Neural progenitor cell (in vitro differentiated cells): ENCODE data around the gene RAB11B. TPM values are rescaled to one million over a fixed set of nuclear protein-coding genes. Genes with fewer than 3 reads are reported as not detected.

Source experiments
- DNase-seq: peaks from one replicate; pipeline ENCODE4 v3.0.0-alpha.2; 2016; ENCODE audit warnings: low spot score
- H2AFZ ChIP-seq: fragments of 200-600 bp; sonication (generic); replicated peaks from 2 replicates; pipeline ENCODE4 v1.6.1; 2016; ENCODE audit warnings: antibody characterized with exemption
- H3F3A ChIP-seq: fragments of 200-600 bp; sonication (generic); 2 replicates; pipeline ENCODE4 v1.6.1; 2016; ENCODE audit warnings: antibody characterized with exemption, low read depth
- H3K27ac ChIP-seq: fragments of 200-600 bp; sonication (generic); 2 replicates; pipeline ENCODE4 v1.5.1; 2016; ENCODE audit warnings: mild to moderate bottlenecking
- H3K27me3 ChIP-seq: fragments of 200-600 bp; sonication (generic); 2 replicates; pipeline ENCODE4 v1.6.1; 2016; ENCODE audit warnings: mild to moderate bottlenecking, moderate library complexity
- H3K36me3 ChIP-seq: fragments of 200-600 bp; sonication (generic); 2 replicates; pipeline ENCODE4 v1.5.1; 2016
- H3K4me1 ChIP-seq: fragments of 200-600 bp; sonication (generic); 2 replicates; pipeline ENCODE4 v1.6.1; 2016; ENCODE audit warnings: mixed run types
- H3K4me2 ChIP-seq: fragments of 200-600 bp; sonication (generic); 2 replicates; pipeline ENCODE4 v1.6.1; 2016
- H3K4me3 ChIP-seq: fragments of 200-600 bp; sonication (generic); 2 replicates; pipeline ENCODE4 v1.5.1; 2016
- H3K79me2 ChIP-seq: fragments of 200-600 bp; sonication (generic); 2 replicates; pipeline ENCODE4 v1.6.1; 2016; ENCODE audit warnings: low read depth
- H3K9ac ChIP-seq: fragments of 200-600 bp; sonication (generic); 2 replicates; pipeline ENCODE4 v1.6.1; 2016
- H3K9me3 ChIP-seq: fragments of 200-600 bp; sonication (generic); 2 replicates; pipeline ENCODE4 v1.5.1; 2016; ENCODE audit warnings: low read depth
- H4K20me1 ChIP-seq: fragments of 200-600 bp; sonication (generic); 2 replicates; pipeline ENCODE4 v1.6.1; 2016; ENCODE audit warnings: low read depth
- H3K27ac Mint-ChIP-seq: 3 replicates; pipeline ENCODE4 v1.8.0; 2021; ENCODE audit warnings: mixed read lengths
- H3K27me3 Mint-ChIP-seq: 2 replicates; pipeline ENCODE4 v1.8.0; 2022; ENCODE audit warnings: low read depth, mild to moderate bottlenecking, inconsistent platforms, moderate library complexity, mixed read lengths; ENCODE audit not compliant: insufficient read depth
- H3K36me3 Mint-ChIP-seq: 3 replicates; pipeline ENCODE4 v1.8.0; 2021; ENCODE audit warnings: mixed read lengths
- H3K4me1 Mint-ChIP-seq: 3 replicates; pipeline ENCODE4 v1.8.0; 2021; ENCODE audit warnings: mixed read lengths
- H3K4me3 Mint-ChIP-seq: 3 replicates; pipeline ENCODE4 v1.8.0; 2021; ENCODE audit warnings: mild to moderate bottlenecking, moderate library complexity, mixed read lengths
- H3K9me3 Mint-ChIP-seq: 3 replicates; pipeline ENCODE4 v1.8.0; 2020; ENCODE audit warnings: mixed read lengths
- EZH2 ChIP-seq: fragments of 200-600 bp; sonication (generic); IDR thresholded peaks from 2 replicates; pipeline ENCODE4 v1.6.1; 2017; ENCODE audit warnings: antibody characterized with exemption, mild to moderate bottlenecking, moderate library complexity
- EZH2phosphoT487 ChIP-seq: fragments of 200-600 bp; sonication (generic); IDR thresholded peaks from 2 replicates; pipeline ENCODE4 v1.6.1; 2017; ENCODE audit warnings: antibody characterized with exemption
- total RNA-seq: library from RNA; depleted of rRNA; stranded (reverse); fragments of >200 nt; gene quantifications from 2 replicates; pipeline ENCODE4 v1.2.3, GENCODE V29; 2015; ENCODE audit warnings: low replicate concordance
- TF ChIP-seq, protein P1 (sequence below): fragments of 200-600 bp; sonication (generic); IDR thresholded peaks from 2 replicates; pipeline ENCODE4 v1.5.1; 2017; ENCODE audit warnings: antibody characterized with exemption, mild to moderate bottlenecking

The RAB11B gene
- total RNA-seq, 1 donor from 2014 or later, result 17.1 TPM

DNA sequence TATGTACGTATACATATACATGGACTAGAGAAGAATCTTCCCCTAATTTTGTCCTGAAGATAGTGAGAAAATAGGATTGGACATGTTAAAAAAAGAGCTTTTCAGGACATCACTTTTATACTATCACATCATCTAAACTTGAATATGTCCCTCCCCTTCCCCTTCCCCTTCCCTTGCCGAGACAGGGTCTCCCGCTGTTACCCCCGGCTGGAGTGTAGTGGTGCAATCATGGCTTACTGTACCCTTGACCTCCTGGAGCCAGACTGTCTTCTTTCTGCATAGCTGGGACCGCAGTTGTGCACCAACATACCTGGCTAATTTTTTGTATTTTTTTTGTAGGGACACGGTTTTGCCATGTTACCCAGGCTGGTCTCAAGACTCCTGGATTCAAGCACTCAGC, 61.2 kb downstream of the RAB11B start:
- H3F3A ChIP-seq, result peaks cover 64% of the 10 kb centered on the region
- Mint-ChIP-seq H3K4me3 (no peak overlapping the region), H3K4me1 (peaks cover 45% of the 10 kb centered on the region), H3K36me3 (peaks cover 34% of the 10 kb centered on the region), H3K9me3 (no peaks in the 10 kb centered on the region), H3K27me3 (peaks cover 2% of the 10 kb centered on the region), H3K27ac (no peak overlapping the region)
- H3K79me2 ChIP-seq, result peaks cover 99% of the 10 kb centered on the region
- no peak overlapping the region for H3K4me3 ChIP-seq
- H3K9me3 ChIP-seq, result no peaks in the 10 kb centered on the region
- peaks cover 99% of the 10 kb centered on the region for H4K20me1 ChIP-seq
- H3K4me2 ChIP-seq, result peak overlapping the region; percentile 52
- no peak for DNase-seq
- peaks cover 8% of the 10 kb centered on the region for H3K36me3 ChIP-seq
- TF ChIP-seq, protein P1, sequence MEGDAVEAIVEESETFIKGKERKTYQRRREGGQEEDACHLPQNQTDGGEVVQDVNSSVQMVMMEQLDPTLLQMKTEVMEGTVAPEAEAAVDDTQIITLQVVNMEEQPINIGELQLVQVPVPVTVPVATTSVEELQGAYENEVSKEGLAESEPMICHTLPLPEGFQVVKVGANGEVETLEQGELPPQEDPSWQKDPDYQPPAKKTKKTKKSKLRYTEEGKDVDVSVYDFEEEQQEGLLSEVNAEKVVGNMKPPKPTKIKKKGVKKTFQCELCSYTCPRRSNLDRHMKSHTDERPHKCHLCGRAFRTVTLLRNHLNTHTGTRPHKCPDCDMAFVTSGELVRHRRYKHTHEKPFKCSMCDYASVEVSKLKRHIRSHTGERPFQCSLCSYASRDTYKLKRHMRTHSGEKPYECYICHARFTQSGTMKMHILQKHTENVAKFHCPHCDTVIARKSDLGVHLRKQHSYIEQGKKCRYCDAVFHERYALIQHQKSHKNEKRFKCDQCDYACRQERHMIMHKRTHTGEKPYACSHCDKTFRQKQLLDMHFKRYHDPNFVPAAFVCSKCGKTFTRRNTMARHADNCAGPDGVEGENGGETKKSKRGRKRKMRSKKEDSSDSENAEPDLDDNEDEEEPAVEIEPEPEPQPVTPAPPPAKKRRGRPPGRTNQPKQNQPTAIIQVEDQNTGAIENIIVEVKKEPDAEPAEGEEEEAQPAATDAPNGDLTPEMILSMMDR, result no peak
- no peak for TF ChIP-seq EZH2phosphoT487
- TF ChIP-seq EZH2, result no peak
- H3K27me3 ChIP-seq, result no peaks in the 10 kb centered on the region
- H3K4me1 ChIP-seq, result peaks cover 50% of the 10 kb centered on the region
- no peak overlapping the region for H2AFZ ChIP-seq
- peak overlapping the region; percentile 60 for H3K27ac ChIP-seq
- no peak overlapping the region for H3K9ac ChIP-seq

DNA sequence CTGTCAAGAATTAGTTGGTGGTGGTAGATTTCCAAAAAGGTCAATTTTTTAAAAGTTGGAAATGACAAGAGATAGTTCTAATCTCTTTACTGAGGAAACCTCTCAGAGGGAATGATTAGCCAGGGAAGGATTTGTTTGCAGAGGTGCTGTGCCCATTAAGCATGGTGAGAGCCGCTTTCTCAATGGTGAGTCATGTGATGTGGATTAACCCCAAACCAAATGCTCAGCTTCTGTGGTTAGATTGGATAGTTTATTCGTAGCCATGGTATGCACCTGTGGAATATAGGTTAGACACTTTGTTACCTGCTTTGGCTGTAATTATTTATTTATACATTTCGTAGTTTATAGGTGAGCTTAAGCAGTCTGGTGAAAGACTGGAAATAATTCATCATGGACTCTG, 61.7 kb downstream of the RAB11B start:
- peak overlapping the region; percentile 52 for H3K4me2 ChIP-seq
- H4K20me1 ChIP-seq, result peaks cover 99% of the 10 kb centered on the region
- H3K4me1 Mint-ChIP-seq, result peaks cover 43% of the 10 kb centered on the region
- no peaks in the 10 kb centered on the region for H3K27me3 ChIP-seq
- peaks cover 2% of the 10 kb centered on the region for H3K27me3 Mint-ChIP-seq
- no peak overlapping the region for H3K4me3 Mint-ChIP-seq
- H3K79me2 ChIP-seq, result peaks cover 99% of the 10 kb centered on the region
- DNase-seq, result peak; percentile 40
- peak overlapping the region; percentile 60 for H3K27ac ChIP-seq
- H3F3A ChIP-seq, result peaks cover 59% of the 10 kb centered on the region
- no peaks in the 10 kb centered on the region for H3K9me3 Mint-ChIP-seq
- H3K9ac ChIP-seq, result no peak overlapping the region
- H3K36me3 Mint-ChIP-seq, result peaks cover 37% of the 10 kb centered on the region
- H3K36me3 ChIP-seq, result peaks cover 6% of the 10 kb centered on the region
- H3K9me3 ChIP-seq, result no peaks in the 10 kb centered on the region
- no peak overlapping the region for H3K27ac Mint-ChIP-seq
- peaks cover 47% of the 10 kb centered on the region for H3K4me1 ChIP-seq
- no peak overlapping the region for H2AFZ ChIP-seq
- TF ChIP-seq EZH2phosphoT487 (no peak), EZH2 (no peak)
- TF ChIP-seq, protein P1, result no peak
- no peak overlapping the region for H3K4me3 ChIP-seq

DNA sequence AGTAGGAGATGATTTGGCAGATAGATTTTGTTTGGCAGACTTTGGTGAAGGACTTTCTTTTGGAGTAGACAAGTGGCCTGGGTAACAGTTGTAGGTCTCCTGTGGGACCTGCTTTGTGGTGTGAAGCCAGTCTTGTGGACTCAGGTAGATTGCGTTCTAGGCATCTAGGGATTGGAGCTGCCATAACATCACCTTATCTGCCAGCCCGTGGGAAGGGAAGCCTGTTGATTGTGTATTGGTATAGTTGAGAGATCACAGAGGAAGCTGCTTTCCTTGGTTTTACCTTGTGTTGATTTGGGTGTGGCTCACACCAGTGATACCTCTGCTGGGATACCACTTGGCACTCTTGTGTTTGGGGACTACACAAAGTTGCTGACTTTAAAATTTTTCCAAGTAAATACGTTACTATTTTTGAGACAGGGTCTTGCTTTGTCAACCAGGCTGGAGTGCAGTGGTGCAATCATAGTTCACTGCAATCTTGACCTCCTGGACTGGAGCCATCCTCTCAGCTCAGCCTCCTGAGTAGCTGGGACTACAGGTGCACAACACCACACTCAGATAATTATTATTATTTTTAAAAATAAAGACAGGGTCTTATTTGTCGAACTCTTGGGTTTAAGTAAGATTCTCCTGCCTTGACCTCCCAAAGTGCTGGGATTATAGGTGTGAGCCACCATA, 62.4 kb downstream of the RAB11B start:
- no peak overlapping the region for H3K27ac Mint-ChIP-seq
- Histone ChIP-seq H3K9ac (no peak overlapping the region), H4K20me1 (peaks cover 99% of the 10 kb centered on the region), H3K9me3 (no peaks in the 10 kb centered on the region), H3F3A (peaks cover 59% of the 10 kb centered on the region), H3K36me3 (peaks cover 10% of the 10 kb centered on the region), H3K79me2 (peaks cover 99% of the 10 kb centered on the region), H3K4me1 (peaks cover 47% of the 10 kb centered on the region), H3K27me3 (no peaks in the 10 kb centered on the region), H3K4me3 (no peak overlapping the region), H2AFZ (no peak overlapping the region), H3K4me2 (peak overlapping the region; percentile 52), H3K27ac (no peak overlapping the region)
- H3K27me3 Mint-ChIP-seq, result no peaks in the 10 kb centered on the region
- H3K4me1 Mint-ChIP-seq, result peaks cover 41% of the 10 kb centered on the region
- peaks cover 33% of the 10 kb centered on the region for H3K36me3 Mint-ChIP-seq
- TF ChIP-seq, protein P1, result no peak
- no peak for TF ChIP-seq EZH2phosphoT487
- TF ChIP-seq EZH2, result no peak
- no peak for DNase-seq
- H3K4me3 Mint-ChIP-seq, result no peak overlapping the region
- no peaks in the 10 kb centered on the region for H3K9me3 Mint-ChIP-seq
